NCI-H1930 (cell line): ENCODE results near the gene STEAP1.

ENCODE experiments used
- DNase-seq, 2 experiments: peaks; one replicate each; lab custom pipeline; 2025; lab: John Stamatoyannopoulos, UW

Gene STEAP1

DNA sequence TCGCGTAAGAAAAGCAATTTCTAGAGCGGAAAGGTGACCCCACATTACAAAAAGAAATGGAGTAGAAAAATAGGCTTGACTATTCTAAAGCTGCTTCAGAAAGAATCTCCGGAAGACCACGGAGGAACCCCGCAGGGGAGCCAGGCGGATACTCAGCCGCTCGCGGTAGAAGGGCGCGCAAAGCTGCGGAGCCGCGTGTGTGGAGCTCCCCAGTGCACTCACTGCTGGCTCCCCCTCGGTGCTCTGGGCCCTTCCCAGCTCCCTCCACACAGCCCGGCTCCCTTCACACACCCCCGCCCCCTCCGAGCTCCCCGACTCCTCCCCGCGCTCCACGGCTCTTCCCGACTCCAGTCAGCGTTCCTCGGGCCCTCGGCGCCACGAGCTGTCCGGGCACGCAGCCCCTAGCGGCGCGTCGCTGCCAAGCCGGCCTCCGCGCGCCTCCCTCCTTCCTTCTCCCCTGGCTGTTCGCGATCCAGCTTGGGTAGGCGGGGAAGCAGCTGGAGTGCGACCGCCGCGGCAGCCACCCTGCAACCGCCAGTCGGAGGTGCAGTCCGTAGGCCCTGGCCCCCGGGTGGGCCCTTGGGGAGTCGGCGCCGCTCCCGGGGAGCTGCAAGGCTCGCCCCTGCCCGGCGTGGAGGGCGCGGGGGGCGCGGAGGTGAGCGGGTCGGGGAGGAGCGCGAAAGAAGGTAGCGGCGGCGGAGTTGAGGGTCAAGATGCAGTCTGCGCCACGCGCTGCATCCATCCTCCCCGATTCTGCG, 57.3 kb downstream of the STEAP1 start, which contains the start of gene STEAP2:
Gene STEAP2, plus strand, starts transcription at position 350 of the 758 bp plus-strand sequence. CDS start 13,343 bp downstream, outside the sequence.
- DNase-seq: peak; percentile 79 to 87

DNA sequence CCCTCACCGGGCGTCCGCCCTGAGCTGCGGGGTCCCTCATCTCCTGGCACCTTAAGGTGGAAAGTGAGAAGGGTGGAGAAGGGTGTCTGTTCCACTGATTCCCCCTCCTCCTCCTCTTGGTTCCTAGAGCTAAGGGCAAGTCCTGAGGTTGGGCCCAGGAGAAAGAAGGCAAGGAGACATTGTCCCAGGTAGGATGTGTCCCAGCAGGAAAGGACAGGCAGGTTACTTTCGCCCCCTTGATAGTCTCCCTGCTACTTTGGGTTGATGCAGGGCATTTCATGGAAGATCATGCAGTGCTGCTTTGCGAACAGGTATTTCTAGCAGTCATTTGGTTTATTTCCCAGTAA, 57.9 kb downstream of the STEAP1 start:
- no peak for DNase-seq

GRCh38 chr7:90213521-90213920, 59.3 kb downstream of the STEAP1 start:
- DNase-seq: no peak
